Measurements from ENCODE around the gene STIMATE.

- TF ChIP-seq CTCF (IDR thresholded peaks at IDR 0.05; ENCODE audit: insufficient read depth, low read depth, low read length) = no peak
- no peak for TF ChIP-seq EZH2 (IDR thresholded peaks at IDR 0.05; ENCODE audit: insufficient read depth, low read length)
These were observed 6.6 kb downstream of the STIMATE start for GRCh38 chr3:52890735-52891134.
